NCI-H526 (cell line): ENCODE measurements around the gene LECT2.

Source experiments
- DNase-seq, 2 experiments: peaks; one replicate each; lab custom pipeline; 2025; lab: John Stamatoyannopoulos, UW

LECT2 gene

DNA sequence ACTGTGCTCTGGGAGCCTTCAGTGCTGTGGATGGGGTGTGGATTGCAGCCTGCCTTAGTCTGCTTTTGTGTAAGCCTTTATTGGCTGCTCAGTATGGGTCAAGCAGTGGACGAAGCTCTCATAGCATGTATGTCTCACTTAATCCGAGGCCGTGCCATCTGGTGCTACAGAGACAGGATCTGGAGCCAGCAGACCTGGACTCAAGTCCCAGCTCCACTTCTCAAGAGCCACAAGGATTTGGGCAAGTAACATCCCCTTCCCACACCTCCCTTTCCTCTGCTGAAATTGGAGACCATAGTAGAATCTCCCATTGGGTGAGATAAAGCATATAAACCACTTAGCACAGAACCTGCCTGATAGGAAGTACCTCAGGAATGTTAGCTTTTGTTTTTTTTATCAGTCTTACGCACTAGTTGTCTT lies 23.4 kb upstream of the LECT2 start:
- no peak for DNase-seq

- DNase-seq: no peak
Measured at GRCh38 chr5:135977375-135977928, 22.7 kb upstream of the LECT2 start.

GRCh38 chr5:135976216-135976615 lies 21.4 kb upstream of the LECT2 start:
- DNase-seq: no peak

DNA sequence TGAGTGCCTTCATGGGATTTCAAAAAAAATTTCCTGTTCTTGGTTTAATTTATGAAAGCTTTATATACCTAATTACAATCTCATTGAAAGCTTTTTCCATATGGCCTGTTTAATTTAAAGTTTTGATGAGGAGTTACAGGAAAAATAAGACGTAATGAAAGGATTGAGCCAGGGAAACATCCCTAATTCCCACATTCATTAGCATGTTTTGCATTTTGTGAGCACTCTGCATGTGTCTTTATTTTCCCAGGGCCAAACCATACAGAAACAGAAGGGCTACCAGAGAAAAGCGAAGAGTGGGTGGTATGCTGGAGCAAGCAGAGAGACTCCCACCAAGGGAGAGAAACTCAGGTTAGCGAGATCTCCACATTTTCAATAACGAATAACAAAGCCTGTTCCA lies 20.3 kb upstream of the LECT2 start:
- DNase-seq: no peak

- DNase-seq: no peak
Measured at GRCh38 chr5:135974021-135974600, 19.3 kb upstream of the LECT2 start.

- DNase-seq: no peak
Measured at GRCh38 chr5:135973323-135974020, 18.7 kb upstream of the LECT2 start.

GRCh38 chr5:135971701-135972100 lies 16.9 kb upstream of the LECT2 start:
- DNase-seq: no peak

GRCh38 chr5:135966790-135967189 lies 12.0 kb upstream of the LECT2 start:
- DNase-seq: no peak

DNA sequence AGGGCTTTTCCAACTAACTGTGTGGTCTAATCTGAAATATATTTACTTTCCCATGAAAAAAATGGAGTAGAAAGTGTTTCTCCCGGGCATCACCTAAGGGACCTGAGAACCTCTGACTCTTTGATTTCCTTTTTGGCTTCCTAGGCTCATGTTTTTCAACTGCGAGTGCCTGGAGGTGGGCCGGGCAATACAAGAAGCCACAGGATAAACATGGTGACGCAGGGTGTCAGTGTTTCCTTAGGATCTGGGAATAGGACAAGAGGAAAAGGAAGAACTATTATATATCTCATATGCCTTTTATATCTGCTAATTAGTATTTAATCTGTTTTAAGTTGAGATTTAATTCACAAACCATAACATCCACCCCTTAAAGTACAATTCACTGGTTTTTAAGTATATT lies 11.4 kb upstream of the LECT2 start:
- no peak for DNase-seq

- no peak for DNase-seq
Measured at GRCh38 chr5:135965504-135965903, 10.7 kb upstream of the LECT2 start.

DNA sequence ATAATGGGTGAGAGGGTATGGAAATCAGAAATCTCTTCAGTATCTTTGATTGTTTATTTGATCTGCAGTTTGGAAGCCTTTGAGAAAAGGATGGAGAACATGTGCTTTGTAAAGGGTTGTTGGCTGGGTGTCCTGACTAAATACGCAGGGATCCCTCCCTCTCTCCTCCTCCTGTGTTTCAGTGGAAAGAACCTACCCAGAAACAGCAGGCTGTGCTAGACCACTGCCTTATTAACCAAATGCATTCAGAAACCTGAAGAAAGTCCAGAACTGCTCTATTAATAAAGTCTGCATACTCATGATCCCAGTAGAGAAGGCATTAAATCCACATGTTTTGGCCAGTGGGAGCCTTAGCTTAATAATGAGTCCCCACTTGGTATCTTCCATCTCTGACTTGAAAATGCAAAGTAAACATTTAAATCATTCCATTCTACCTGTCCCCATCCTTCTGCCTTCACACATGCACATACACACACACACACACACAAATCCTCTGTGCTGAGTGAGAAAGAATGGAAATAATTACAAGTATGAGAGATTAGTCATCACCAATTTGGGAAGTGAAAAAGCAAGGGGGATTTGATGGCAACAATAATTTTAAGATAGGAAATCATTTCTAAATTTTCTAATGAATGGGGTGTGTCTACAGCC lies 10.0 kb upstream of the LECT2 start:
- DNase-seq: peak in 1 of 2 experiments; percentile 8

DNA sequence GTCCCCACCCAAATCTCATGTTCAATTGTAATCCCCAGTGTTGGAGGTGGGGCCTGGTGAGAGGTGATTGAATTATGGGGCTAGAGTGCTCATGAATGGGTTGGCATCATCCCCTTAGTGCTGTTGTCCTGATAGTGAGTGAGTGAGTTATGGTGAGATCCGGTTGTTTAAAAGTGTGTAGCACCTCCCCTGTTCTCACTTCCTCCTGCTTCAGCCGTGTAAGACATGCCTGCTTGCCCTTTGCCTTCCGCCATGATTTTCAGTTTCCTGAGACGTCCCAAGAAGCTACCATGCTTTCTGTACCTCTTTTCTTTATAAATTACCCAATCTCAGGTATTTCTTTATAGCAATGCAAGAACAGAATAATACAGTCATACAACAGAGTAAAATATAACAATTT lies 742 bp upstream of the LECT2 start:
- DNase-seq: no peak

GRCh38 chr5:135953850-135954249 lies 933 bp downstream of the LECT2 start:
- no peak for DNase-seq

DNA sequence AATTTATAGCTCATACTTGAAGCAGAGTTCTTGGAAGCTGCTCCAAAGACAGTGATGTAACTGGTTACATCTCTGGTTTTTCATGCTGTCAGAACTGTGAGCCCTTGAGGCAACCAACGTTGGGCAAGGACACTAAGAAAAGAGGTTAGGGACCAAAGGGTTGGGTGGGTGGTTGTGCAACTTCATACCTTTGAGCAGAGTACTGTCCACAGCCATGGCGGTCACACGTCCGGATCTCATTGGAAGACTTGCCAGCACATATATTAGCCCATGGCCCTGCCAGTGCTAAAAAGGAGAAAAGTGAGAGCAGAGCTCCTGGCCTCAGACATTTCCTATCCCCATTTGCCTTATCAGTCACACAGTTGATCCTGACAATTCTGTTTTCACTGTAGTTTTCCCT lies 2.1 kb downstream of the LECT2 start:
- no peak for DNase-seq

DNA sequence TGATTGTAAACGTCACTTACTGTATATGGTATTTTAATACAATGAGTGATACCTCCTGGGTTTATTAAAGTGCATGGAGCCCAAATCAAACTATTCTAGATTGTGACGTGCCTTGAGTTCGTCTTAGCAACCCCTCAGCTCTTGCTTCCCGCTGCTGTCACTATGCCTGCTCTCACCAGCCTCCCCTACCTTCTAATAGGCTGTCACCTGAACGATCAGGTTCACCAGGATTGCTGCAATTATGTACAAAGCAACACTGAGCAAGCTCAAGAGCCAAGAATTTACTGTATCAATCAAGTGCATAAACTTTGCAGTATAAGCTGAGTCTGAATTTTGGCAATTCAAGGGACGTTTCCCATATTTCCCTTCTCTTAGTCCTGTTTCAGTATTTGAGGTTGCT lies 3.0 kb downstream of the LECT2 start:
- no peak for DNase-seq

DNA sequence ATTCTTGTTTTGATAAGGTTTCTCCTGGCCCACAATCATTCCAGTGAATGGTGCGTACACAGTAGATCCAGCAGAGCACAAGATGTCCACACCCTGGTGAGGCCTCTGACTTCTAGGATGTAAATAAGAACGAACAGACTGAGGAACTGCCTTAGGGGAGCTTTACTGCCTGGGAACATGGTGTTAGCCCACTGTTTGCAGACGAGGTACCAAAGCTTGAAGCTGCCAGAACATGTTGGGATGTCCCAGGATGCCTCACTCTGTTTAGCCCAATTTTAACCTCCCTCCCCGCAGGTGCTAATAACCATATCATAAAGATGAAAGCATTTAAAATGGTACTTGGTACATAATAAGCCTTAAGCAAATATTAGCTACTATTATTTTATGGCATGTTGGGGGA lies 3.5 kb downstream of the LECT2 start:
- DNase-seq: no peak

- no peak for DNase-seq
Measured at GRCh38 chr5:135950611-135951010, 4.2 kb downstream of the LECT2 start.

GRCh38 chr5:135944967-135945560 lies 9.7 kb downstream of the LECT2 start:
- DNase-seq: peak in 1 of 2 experiments; percentile 69

DNA sequence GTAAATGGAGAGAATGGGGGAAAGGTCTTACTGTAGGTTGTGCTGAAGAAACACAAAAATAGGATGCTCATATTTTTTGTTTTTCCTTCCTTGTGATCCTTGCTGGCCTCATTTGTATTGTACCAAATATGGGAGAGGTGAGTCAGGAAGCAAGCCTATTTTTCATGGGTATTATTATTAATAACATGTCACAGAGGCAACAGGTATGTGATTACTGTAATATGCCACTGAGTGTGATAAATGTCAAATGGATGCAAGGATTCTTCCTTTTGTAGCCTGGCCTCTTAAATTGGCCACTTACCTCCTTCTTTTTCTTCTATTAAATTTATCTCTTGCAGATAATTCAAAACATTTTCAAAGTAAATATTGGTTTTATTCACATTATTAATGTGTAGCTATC lies 10.2 kb downstream of the LECT2 start:
- DNase-seq: no peak

GRCh38 chr5:135942202-135942771 lies 12.5 kb downstream of the LECT2 start:
- no peak for DNase-seq

DNA sequence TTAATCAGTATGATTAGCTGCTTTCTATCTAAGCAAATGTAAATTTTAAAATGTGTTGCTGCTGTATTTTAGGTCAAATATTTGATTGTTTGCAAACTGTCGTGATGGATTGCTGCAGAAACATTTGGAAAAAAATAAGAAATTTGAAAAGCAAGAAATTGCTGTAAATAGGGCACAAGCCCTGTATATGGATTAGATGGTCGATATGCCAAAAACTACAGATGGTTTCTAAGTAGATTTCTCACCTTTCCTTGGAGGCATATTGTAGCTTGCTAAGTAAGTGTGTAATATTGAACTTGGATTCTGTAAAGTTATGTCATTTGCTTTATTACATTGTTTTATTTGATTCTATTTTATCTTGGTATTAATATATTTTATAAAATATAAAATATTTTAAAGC lies 13.1 kb downstream of the LECT2 start:
- no peak for DNase-seq

DNA sequence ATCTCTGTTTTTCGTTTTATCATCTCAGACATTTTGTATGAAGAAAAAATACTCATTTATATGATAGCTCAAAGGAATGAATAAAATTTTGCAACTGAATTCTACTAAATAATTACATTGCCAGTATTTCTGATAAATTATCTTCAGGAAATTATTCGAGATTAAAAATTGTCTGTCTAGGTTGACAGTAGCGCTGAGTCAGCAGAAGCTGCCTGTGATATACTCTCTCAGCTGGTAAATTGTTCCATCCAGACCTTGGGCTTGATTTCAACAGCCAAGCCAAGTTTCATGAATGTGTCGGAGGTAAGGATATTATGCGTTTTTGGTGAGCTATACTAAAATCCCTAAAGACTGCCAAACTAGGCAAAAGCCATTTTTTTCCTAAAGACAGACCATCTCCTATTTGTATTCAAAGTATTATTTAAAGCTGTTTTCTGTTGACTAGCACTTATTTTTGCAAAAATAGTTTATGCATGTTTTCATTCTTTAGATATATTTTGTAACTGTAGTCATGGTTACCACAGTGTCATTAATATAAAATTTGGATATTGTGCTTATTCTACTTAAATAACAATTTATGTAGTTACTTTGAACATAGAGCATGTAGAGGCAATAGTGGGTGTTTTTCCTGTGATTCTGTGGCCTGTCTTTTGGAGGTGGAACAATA lies 17.4 kb downstream of the LECT2 start:
- DNase-seq: no peak
